ENCODE data around the gene LRRC61.

LRRC61 gene

DNA sequence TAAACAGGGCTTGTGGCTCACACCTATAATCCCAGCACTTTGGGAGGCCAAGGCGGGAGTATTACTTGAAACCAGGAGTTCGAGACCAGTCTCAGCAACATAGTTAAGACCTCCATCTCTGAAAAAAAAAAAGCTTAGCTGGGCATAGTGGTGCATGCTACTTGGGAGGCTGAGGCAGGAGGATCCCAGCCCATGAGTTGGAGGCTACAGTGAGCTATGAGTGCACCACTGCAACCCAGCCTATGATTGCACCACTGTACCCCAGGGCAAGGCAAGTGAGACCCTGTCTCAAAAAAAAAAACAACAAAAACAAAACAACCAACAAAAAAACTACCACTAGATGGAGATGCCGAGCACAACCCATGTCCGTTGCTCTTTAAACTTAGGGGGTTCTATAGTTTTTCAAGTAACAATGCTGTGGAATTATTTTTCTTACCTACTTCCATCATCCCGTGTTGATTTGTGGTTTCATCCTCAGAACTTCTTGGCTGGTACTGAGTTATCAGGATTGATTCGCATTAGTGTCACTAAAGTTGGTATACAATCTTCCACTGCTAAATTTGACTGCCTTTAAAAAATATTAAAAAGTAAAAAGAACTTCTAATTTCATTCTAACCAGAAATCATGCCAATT, 33.2 kb downstream of the LRRC61 start:
- no peak for DNase-seq (ENCODE audit: low read depth in 2 of 2)

GRCh38 chr7:150357270-150357669, 34.1 kb downstream of the LRRC61 start:
- peak in 1 of 2 donors; percentile 44 for DNase-seq (ENCODE audit: low read depth in 2 of 2)

DNA sequence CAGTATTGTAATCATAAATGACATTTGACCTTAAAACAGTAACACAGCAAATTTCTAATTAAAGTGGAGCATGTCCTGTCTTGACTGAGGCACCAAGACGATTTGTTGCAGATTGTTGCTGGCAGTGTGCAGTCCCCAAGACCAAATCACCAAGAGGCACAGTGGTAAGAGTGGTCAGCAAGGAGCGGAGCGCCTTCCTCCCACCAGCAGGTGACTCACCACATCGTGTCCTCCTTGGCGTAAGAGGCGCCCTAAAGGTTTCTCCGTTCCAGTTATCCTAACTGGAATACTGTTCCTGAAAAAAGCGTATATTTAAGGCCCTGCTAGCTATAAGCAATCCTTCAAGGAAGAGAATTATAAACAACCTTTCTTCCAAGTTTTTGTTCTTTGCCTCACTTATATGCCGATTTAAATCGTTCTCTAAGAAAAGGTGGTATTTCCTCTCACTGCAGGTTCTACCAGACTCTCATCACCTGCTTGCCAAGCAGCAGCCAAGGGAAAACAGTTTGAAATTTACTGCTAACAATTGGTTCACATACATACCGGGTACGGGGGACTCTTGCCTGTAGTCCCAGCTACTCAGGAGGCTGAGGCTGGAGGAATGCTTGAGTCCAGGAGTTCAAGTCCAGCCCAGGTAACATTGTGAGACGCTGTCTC, 34.7 kb downstream of the LRRC61 start:
- no peak for DNase-seq (ENCODE audit: low read depth in 2 of 2)

DNA sequence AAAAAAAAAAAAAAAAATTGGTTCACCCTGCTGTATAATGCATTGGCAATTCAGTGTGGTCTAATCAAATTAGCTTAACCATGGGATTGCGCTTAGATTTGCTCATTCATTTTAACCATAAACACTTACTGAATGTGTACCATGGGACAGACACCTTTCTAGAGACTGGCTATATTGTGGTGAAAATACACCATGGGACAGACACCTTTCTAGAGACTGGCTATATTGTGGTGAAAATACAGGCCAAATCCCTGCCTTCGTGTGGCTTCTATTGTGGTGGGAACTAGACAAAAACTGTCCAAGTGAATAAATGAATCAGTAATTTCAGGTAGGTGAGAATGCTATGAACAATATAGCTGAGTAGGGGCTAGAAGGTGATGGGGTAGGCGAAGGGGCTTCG, 35.3 kb downstream of the LRRC61 start:
- no peak for DNase-seq (ENCODE audit: low read depth in 2 of 2)

GRCh38 chr7:150358988-150359621, 36.0 kb downstream of the LRRC61 start:
- DNase-seq (ENCODE audit: low read depth in 2 of 2): no peak

DNA sequence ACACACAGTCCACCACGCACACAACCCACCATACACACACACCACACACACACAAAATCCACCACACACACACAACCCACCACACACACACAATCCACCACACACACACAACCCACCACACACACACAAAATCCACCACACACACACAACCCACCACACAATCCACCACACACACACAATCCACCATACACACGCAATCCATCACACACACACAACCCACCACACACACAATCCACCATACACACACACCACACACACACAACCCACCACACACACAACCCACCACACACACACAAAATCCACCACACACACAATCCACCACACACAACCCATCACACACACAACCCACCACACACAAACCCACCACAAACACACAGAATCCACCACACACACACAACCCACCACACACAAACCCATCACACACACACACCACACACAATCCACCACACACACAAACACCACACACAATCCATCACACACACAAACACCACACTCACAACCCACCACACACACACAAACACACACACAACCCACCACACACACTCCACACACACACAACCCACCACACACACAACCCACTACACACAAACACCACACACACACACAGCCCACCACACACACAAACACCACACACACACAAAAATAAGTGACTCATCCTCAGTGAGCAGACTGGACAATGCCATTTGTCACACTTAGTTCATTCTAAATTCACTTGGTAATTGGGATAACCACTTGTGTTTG, 36.6 kb downstream of the LRRC61 start:
- DNase-seq (ENCODE audit: low read depth in 2 of 2): no peak

GRCh38 chr7:150360363-150361058, 37.4 kb downstream of the LRRC61 start:
- no peak for DNase-seq (ENCODE audit: low read depth in 2 of 2)

- no peak for DNase-seq (ENCODE audit: low read depth in 2 of 2)
Measured at GRCh38 chr7:150361402-150361801, 38.2 kb downstream of the LRRC61 start.

- DNase-seq (ENCODE audit: low read depth in 2 of 2): no peak
Measured at GRCh38 chr7:150361807-150362621, 38.9 kb downstream of the LRRC61 start.

GRCh38 chr7:150363370-150363769, 40.2 kb downstream of the LRRC61 start:
- DNase-seq (ENCODE audit: low read depth in 2 of 2): no peak

DNA sequence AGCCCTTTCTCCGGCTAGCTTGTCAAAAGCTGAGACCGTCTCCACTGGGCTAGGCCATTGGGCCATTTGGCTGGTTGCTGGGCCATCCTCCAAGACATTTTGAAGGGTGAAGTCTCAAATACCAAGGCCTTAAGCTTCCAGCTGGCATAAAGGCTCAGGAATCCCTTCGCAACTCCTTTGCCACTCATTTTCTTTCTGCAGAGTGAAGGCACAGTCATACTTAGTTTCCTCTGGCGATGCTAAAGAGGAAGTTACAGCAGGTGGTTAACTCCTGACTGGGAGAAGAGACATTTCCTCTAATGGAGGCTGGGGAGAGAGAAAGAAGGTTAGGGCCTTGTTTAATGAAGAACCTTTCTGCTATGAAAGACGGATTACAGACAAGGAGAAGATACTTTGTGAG, 40.7 kb downstream of the LRRC61 start:
- no peak for DNase-seq (ENCODE audit: low read depth in 2 of 2)

- DNase-seq (ENCODE audit: low read depth in 2 of 2): no peak
Measured at GRCh38 chr7:150365194-150365593, 42.0 kb downstream of the LRRC61 start.

GRCh38 chr7:150365673-150366398, 42.7 kb downstream of the LRRC61 start:
- no peak for DNase-seq (ENCODE audit: low read depth in 2 of 2)

GRCh38 chr7:150367677-150368095, 44.5 kb downstream of the LRRC61 start:
- DNase-seq (ENCODE audit: low read depth in 2 of 2): no peak

- DNase-seq (ENCODE audit: low read depth in 2 of 2): peak; percentile 60 to 66
Measured at GRCh38 chr7:150368096-150368883, 45.1 kb downstream of the LRRC61 start, which contains the start of gene REPIN1. Gene REPIN1, plus strand, starts transcription at chr7:150368822. Its CDS starts 890 bp downstream, at chr7:150369712.

DNA sequence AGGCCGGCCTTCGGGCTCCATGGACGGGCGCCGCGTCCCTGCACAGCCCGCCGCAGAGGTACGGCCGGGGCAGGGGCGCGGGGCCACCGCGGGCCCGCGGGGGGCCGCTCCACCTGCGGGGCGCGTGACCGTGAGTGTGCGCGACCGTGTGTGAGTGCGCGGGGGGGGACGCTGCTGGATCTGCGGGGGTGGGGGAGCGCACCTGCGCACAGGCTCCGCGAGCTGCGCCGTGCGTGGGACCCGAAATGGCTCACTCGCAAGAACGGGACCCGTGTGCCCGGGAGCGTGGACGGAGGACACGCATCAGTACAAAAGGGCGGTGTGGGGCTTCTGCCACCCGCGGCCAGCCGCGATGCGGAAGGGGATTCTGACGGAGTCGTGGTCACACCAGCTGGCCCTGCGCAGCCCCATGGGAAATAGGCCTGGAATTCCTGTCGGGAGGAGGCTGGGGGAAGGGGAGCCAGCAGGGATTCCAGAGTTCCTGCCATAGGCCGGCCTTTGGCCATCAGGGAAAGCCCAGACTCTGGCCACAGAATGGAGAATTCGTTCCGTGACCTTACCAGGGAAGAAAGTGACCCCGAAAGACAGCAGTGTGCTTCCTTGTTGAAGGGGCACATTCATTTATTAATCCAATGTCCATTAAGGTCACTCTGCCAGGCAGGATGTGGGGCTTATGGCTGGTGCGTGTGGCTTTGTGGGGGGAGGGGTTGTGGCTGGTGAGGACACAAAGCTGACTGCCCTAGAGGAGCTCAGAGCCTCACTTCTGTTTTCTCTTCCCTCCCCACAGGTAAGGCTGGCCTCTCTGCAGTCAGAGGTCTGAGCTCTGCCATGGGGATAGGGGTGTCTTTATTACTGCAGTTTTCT, 46.0 kb downstream of the LRRC61 start:
- peak in 1 of 2 donors; percentile 42 for DNase-seq (ENCODE audit: low read depth in 2 of 2)

DNA sequence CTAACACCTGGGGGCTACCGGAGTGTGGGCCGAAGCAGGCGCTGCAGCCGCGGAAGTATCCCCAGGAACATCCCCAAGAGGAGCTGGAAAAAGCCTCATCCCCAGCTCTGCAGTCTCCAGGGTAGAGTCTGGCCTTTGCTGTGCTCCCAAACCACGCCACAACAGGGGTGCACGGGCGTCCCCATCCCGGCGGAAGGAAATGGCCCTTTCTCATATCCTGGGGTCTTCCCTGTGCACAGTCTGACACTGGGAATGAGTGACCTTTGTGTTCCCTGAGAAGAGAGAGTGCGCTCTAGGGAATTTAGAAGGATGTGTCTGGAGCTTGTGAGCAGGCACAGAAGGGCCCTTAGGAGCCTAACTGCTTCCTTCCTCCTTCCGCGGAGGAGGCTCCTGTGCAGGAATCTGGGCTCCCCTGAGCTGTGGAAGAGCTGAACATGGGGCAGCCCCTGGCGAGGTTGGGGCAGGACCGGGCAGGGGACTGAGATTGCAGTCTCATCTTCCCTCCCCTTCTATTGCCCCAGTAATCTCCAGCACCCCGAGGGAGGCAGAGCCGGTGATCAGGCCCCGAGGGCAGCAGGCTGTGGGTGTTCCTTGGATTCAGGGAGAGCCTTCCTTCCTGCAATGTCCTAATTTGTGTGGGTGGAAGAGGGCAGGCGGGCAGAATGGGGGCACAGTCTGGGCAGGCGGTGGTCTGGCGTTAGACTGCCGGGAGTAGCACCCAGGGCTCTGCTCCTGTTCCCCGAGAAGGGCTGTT, 46.8 kb downstream of the LRRC61 start:
- no peak for DNase-seq (ENCODE audit: low read depth in 2 of 2)

All from stimulated activated CD8-positive, alpha-beta memory T cell treated with anti-CD3 and anti-CD28 coated beads, Interleukin-2, amount 100 ng/mL, for 1 hour (primary cell).